Stimulated activated CD8-positive, alpha-beta memory T cell treated with anti-CD3 and anti-CD28 coated beads, Interleukin-4, amount 100 ng/mL, for 24 hours (primary cell): ENCODE measurements around the gene ATP10A.
"Not testable (repeated sequence)": the region's sequence is repeated elsewhere in the genome, so short reads cannot be mapped to it uniquely, and the experiment has no call there.

Experiments
- DNase-seq: peaks from one replicate; pipeline ENCODE4 v3.0.0-alpha.2; 2020; ENCODE audit warnings: low read depth

ATP10A gene

GRCh38 chr15:25884370-25884769, 21.2 kb upstream of the ATP10A start:
- DNase-seq, result no peak

GRCh38 chr15:25883463-25884259, 20.5 kb upstream of the ATP10A start:
- DNase-seq, result no peak

- no peak for DNase-seq
Observed at GRCh38 chr15:25882466-25882865, 19.3 kb upstream of the ATP10A start.

GRCh38 chr15:25880877-25881276, 17.8 kb upstream of the ATP10A start:
- DNase-seq, result not testable (repeated sequence)

GRCh38 chr15:25880411-25880810, 17.3 kb upstream of the ATP10A start:
- DNase-seq, result no peak

- no peak for DNase-seq
Observed at GRCh38 chr15:25879438-25879837, 16.3 kb upstream of the ATP10A start.

GRCh38 chr15:25877681-25878080, 14.6 kb upstream of the ATP10A start:
- no peak for DNase-seq

- DNase-seq, result no peak
Observed at GRCh38 chr15:25876231-25877140, 13.4 kb upstream of the ATP10A start.

GRCh38 chr15:25875566-25875965, 12.4 kb upstream of the ATP10A start:
- no peak for DNase-seq

- no peak for DNase-seq
Observed at GRCh38 chr15:25874379-25874778, 11.3 kb upstream of the ATP10A start.

- DNase-seq, result no peak
Observed at GRCh38 chr15:25871403-25871802, 8.3 kb upstream of the ATP10A start.

- DNase-seq, result no peak
Observed at GRCh38 chr15:25870938-25871337, 7.8 kb upstream of the ATP10A start.

- no peak for DNase-seq
Observed at GRCh38 chr15:25869701-25870100, 6.6 kb upstream of the ATP10A start.

- no peak for DNase-seq
Observed at GRCh38 chr15:25866874-25867273, 3.7 kb upstream of the ATP10A start.

GRCh38 chr15:25866251-25866650, 3.1 kb upstream of the ATP10A start:
- DNase-seq, result no peak

GRCh38 chr15:25864966-25865365, 1.8 kb upstream of the ATP10A start:
- DNase-seq, result no peak

GRCh38 chr15:25863968-25864580, 947 bp upstream of the ATP10A start:
- no peak for DNase-seq

GRCh38 chr15:25862472-25863110, 536 bp downstream of the ATP10A start:
- no peak for DNase-seq

GRCh38 chr15:25862071-25862471, 1.1 kb downstream of the ATP10A start:
- DNase-seq, result no peak

GRCh38 chr15:25860885-25861866, 2.0 kb downstream of the ATP10A start:
- DNase-seq, result no peak
